SJSA1 (cell line): ENCODE data around the gene BMPER. TPM values are rescaled to one million over a fixed set of nuclear protein-coding genes. Genes with fewer than 3 reads are reported as not detected.
A peak's percentile ranks its signal among the peaks of the same experiment; 100 is the strongest.

Source experiments
- DNase-seq, 2 experiments: peaks; one replicate each; pipeline ENCODE4 v3.0.0-alpha.2; 2015 to 2020; ENCODE audit warnings: low spot score in 2 of 2, low read depth in 1 of 2
- H3K27ac ChIP-seq: fragments of 250-450 bp; sonication (Bioruptor Pico); 2 replicates; pipeline ENCODE4 v1.5.1; 2020; ENCODE audit warnings: mild to moderate bottlenecking, moderate library complexity
- H3K27me3 ChIP-seq: fragments of 250-450 bp; sonication (Bioruptor Pico); replicated peaks from 2 replicates; pipeline ENCODE4 v1.5.1; 2020; ENCODE audit warnings: mild to moderate bottlenecking, moderate library complexity
- H3K36me3 ChIP-seq: fragments of 250-450 bp; sonication (Bioruptor Pico); 2 replicates; pipeline ENCODE4 v1.5.1; 2020; ENCODE audit warnings: mild to moderate bottlenecking
- H3K4me1 ChIP-seq: fragments of 250-450 bp; sonication (Bioruptor Pico); replicated peaks from 2 replicates; pipeline ENCODE4 v1.6.1; 2021; ENCODE audit warnings: mild to moderate bottlenecking
- H3K4me3 ChIP-seq: fragments of 250-450 bp; sonication (Bioruptor Pico); 2 replicates; pipeline ENCODE4 v1.5.1; 2020; ENCODE audit warnings: mild to moderate bottlenecking
- H3K9me3 ChIP-seq: fragments of 250-450 bp; sonication (Bioruptor Pico); replicated peaks from 2 replicates; pipeline ENCODE4 v1.5.1; 2020; ENCODE audit warnings: mild to moderate bottlenecking
- total RNA-seq: library from RNA; depleted of rRNA; stranded (reverse); fragments of >200 nt; shearing (Covaris generic); gene quantifications from 2 replicates; pipeline ENCODE4 v1.2.3, GENCODE V29; 2014; rRNA removed

Gene BMPER
- total RNA-seq: 1.3 and 2.8 TPM in 2 replicates

- H3K9me3 ChIP-seq: no peaks in the 10 kb centered on the region
- peaks cover 22% of the 10 kb centered on the region; the same call in 1 of the 2 replicates for H3K27me3 ChIP-seq
- peak within 1 kb of the TSS; percentile 52 for H3K4me3 ChIP-seq
- H3K27ac ChIP-seq: no peak within 1 kb of the TSS
- peaks cover 26% of the 10 kb centered on the region for H3K4me1 ChIP-seq
- peak in 1 of 2 experiments; percentile 48 for DNase-seq
- no peaks in the 10 kb centered on the region for H3K36me3 ChIP-seq
Observed at GRCh38 chr7:33905389-33906032, at the start of gene BMPER. BMPER (plus strand) TSS chr7:33905539; CDS start chr7:33905614, 75 bp downstream.

GRCh38 chr7:33861947-33862346, 43.4 kb upstream of the BMPER start:
- Histone ChIP-seq H3K4me3 (no peak overlapping the region), H3K27me3 (no peaks in the 10 kb centered on the region), H3K27ac (no peak overlapping the region), H3K4me1 (no peaks in the 10 kb centered on the region), H3K9me3 (no peaks in the 10 kb centered on the region), H3K36me3 (no peaks in the 10 kb centered on the region)
- no peak for DNase-seq

- Histone ChIP-seq H3K4me1 (no peaks in the 10 kb centered on the region), H3K36me3 (no peaks in the 10 kb centered on the region), H3K9me3 (no peaks in the 10 kb centered on the region), H3K4me3 (no peak overlapping the region), H3K27me3 (no peaks in the 10 kb centered on the region), H3K27ac (no peak overlapping the region)
- DNase-seq: no peak
Observed at GRCh38 chr7:33862946-33863814, 42.2 kb upstream of the BMPER start.

GRCh38 chr7:33868166-33868565, 37.2 kb upstream of the BMPER start:
- peaks cover 17% of the 10 kb centered on the region for H3K4me1 ChIP-seq
- no peaks in the 10 kb centered on the region for H3K36me3 ChIP-seq
- no peak for DNase-seq
- no peak overlapping the region for H3K4me3 ChIP-seq
- no peaks in the 10 kb centered on the region for H3K27me3 ChIP-seq
- no peak overlapping the region for H3K27ac ChIP-seq
- H3K9me3 ChIP-seq: no peaks in the 10 kb centered on the region

GRCh38 chr7:33869176-33869575, 36.2 kb upstream of the BMPER start:
- H3K27ac ChIP-seq: no peak overlapping the region
- H3K4me3 ChIP-seq: no peak overlapping the region
- DNase-seq: no peak
- no peaks in the 10 kb centered on the region for H3K36me3 ChIP-seq
- no peaks in the 10 kb centered on the region for H3K27me3 ChIP-seq
- no peaks in the 10 kb centered on the region for H3K9me3 ChIP-seq
- peaks cover 27% of the 10 kb centered on the region for H3K4me1 ChIP-seq

GRCh38 chr7:33870120-33870519, 35.2 kb upstream of the BMPER start:
- no peaks in the 10 kb centered on the region for H3K9me3 ChIP-seq
- H3K4me3 ChIP-seq: no peak overlapping the region
- H3K36me3 ChIP-seq: no peaks in the 10 kb centered on the region
- DNase-seq: no peak
- no peak overlapping the region for H3K27ac ChIP-seq
- peaks cover 36% of the 10 kb centered on the region for H3K4me1 ChIP-seq
- H3K27me3 ChIP-seq: no peaks in the 10 kb centered on the region

GRCh38 chr7:33872870-33873269, 32.5 kb upstream of the BMPER start:
- Histone ChIP-seq H3K4me1 (peaks cover 45% of the 10 kb centered on the region), H3K36me3 (no peaks in the 10 kb centered on the region), H3K4me3 (no peak overlapping the region), H3K9me3 (no peaks in the 10 kb centered on the region), H3K27me3 (no peaks in the 10 kb centered on the region), H3K27ac (peak overlapping the region; percentile 76)
- DNase-seq: no peak

- no peaks in the 10 kb centered on the region for H3K9me3 ChIP-seq
- DNase-seq: peak in 1 of 2 experiments; percentile 54
- H3K36me3 ChIP-seq: no peaks in the 10 kb centered on the region
- H3K4me3 ChIP-seq: no peak overlapping the region
- H3K27ac ChIP-seq: peak overlapping the region; percentile 76
- no peaks in the 10 kb centered on the region for H3K27me3 ChIP-seq
- H3K4me1 ChIP-seq: peaks cover 45% of the 10 kb centered on the region
Observed at GRCh38 chr7:33873518-33873917, 31.8 kb upstream of the BMPER start.

GRCh38 chr7:33873981-33874750, 31.2 kb upstream of the BMPER start:
- Histone ChIP-seq H3K27ac (peak overlapping the region; percentile 76), H3K36me3 (no peaks in the 10 kb centered on the region), H3K4me3 (no peak overlapping the region), H3K4me1 (peaks cover 45% of the 10 kb centered on the region), H3K9me3 (no peaks in the 10 kb centered on the region), H3K27me3 (no peaks in the 10 kb centered on the region)
- peak in 1 of 2 experiments; percentile 83 for DNase-seq

GRCh38 chr7:33874943-33875342, 30.4 kb upstream of the BMPER start:
- Histone ChIP-seq H3K27me3 (no peaks in the 10 kb centered on the region), H3K4me3 (no peak overlapping the region), H3K27ac (peak overlapping the region; percentile 76), H3K36me3 (no peaks in the 10 kb centered on the region), H3K4me1 (peaks cover 43% of the 10 kb centered on the region), H3K9me3 (no peaks in the 10 kb centered on the region)
- DNase-seq: no peak

GRCh38 chr7:33876596-33877274, 28.6 kb upstream of the BMPER start:
- H3K4me3 ChIP-seq: no peak overlapping the region
- peaks cover 58% of the 10 kb centered on the region for H3K4me1 ChIP-seq
- no peaks in the 10 kb centered on the region for H3K36me3 ChIP-seq
- no peak overlapping the region for H3K27ac ChIP-seq
- no peaks in the 10 kb centered on the region for H3K9me3 ChIP-seq
- no peaks in the 10 kb centered on the region for H3K27me3 ChIP-seq
- no peak for DNase-seq

GRCh38 chr7:33880787-33881186, 24.6 kb upstream of the BMPER start:
- H3K27me3 ChIP-seq: no peaks in the 10 kb centered on the region
- no peak overlapping the region for H3K4me3 ChIP-seq
- H3K9me3 ChIP-seq: no peaks in the 10 kb centered on the region
- DNase-seq: peak in 1 of 2 experiments; percentile 72
- H3K4me1 ChIP-seq: peaks cover 63% of the 10 kb centered on the region
- peak overlapping the region; percentile 74 for H3K27ac ChIP-seq
- H3K36me3 ChIP-seq: no peaks in the 10 kb centered on the region

- no peak for DNase-seq
- Histone ChIP-seq H3K27me3 (no peaks in the 10 kb centered on the region), H3K27ac (peak overlapping the region; percentile 74), H3K36me3 (no peaks in the 10 kb centered on the region), H3K4me3 (no peak overlapping the region), H3K4me1 (peaks cover 67% of the 10 kb centered on the region), H3K9me3 (no peaks in the 10 kb centered on the region)
Observed at GRCh38 chr7:33881316-33881715, 24.0 kb upstream of the BMPER start.
